Measurements from ENCODE around the gene GALNT14.
A peak's percentile ranks its signal among the peaks of the same experiment; 100 is the strongest.

GALNT14 gene

GRCh38 chr2:31110998-31111397 is 27.2 kb downstream of the GALNT14 start:
- Histone ChIP-seq H3K4me3 (ENCODE audit: low read depth in 1 of 2, low read length in 1 of 2) (no peak overlapping the region), H3K27me3 (no peaks in the 10 kb centered on the region), H3K4me1 (ENCODE audit: control insufficient read depth in 1 of 2, insufficient read depth in 1 of 2, low read depth in 1 of 2, low read length in 1 of 2) (peaks cover 54 to 56% of the 10 kb centered on the region in 2 experiments), H3K36me3 (no peaks in the 10 kb centered on the region), H3K9me3 (no peaks in the 10 kb centered on the region), H3K27ac (peak overlapping the region; percentile 23)
- TF ChIP-seq CTCF (IDR thresholded peaks at IDR 0.05): no peak

- Histone ChIP-seq H3K4me1 (ENCODE audit: control insufficient read depth in 1 of 2, insufficient read depth in 1 of 2, low read depth in 1 of 2, low read length in 1 of 2) (peaks cover 58 to 62% of the 10 kb centered on the region in 2 experiments), H3K9me3 (no peaks in the 10 kb centered on the region), H3K27me3 (no peaks in the 10 kb centered on the region), H3K4me3 (ENCODE audit: low read depth in 1 of 2, low read length in 1 of 2) (no peak overlapping the region), H3K27ac (peak overlapping the region; percentile 23), H3K36me3 (no peaks in the 10 kb centered on the region)
- no peak for TF ChIP-seq CTCF (IDR thresholded peaks at IDR 0.05)
Observed at GRCh38 chr2:31110431-31110830, 27.8 kb downstream of the GALNT14 start.

GRCh38 chr2:31109633-31110192 is 28.5 kb downstream of the GALNT14 start:
- no peaks in the 10 kb centered on the region for H3K9me3 ChIP-seq
- TF ChIP-seq CTCF (IDR thresholded peaks at IDR 0.05): no peak
- no peaks in the 10 kb centered on the region for H3K36me3 ChIP-seq
- no peak overlapping the region for H3K27ac ChIP-seq
- no peaks in the 10 kb centered on the region for H3K27me3 ChIP-seq
- peaks cover 58 to 64% of the 10 kb centered on the region in 2 experiments for H3K4me1 ChIP-seq (ENCODE audit: control insufficient read depth in 1 of 2, insufficient read depth in 1 of 2, low read depth in 1 of 2, low read length in 1 of 2)
- H3K4me3 ChIP-seq (ENCODE audit: low read depth in 1 of 2, low read length in 1 of 2): no peak overlapping the region

GRCh38 chr2:31108561-31109286 is 29.5 kb downstream of the GALNT14 start:
- Histone ChIP-seq H3K27ac (peak overlapping the region; percentile 29), H3K4me1 (ENCODE audit: control insufficient read depth in 1 of 2, insufficient read depth in 1 of 2, low read depth in 1 of 2, low read length in 1 of 2) (peaks cover 59 to 66% of the 10 kb centered on the region in 2 experiments), H3K27me3 (no peaks in the 10 kb centered on the region), H3K9me3 (no peaks in the 10 kb centered on the region), H3K4me3 (ENCODE audit: low read depth in 1 of 2, low read length in 1 of 2) (no peak overlapping the region), H3K36me3 (no peaks in the 10 kb centered on the region)
- TF ChIP-seq CTCF (IDR thresholded peaks at IDR 0.05): no peak

GRCh38 chr2:31107591-31108300 is 30.5 kb downstream of the GALNT14 start:
- Histone ChIP-seq H3K27ac (peak overlapping the region; percentile 32), H3K36me3 (no peaks in the 10 kb centered on the region), H3K9me3 (no peaks in the 10 kb centered on the region), H3K4me1 (ENCODE audit: control insufficient read depth in 1 of 2, insufficient read depth in 1 of 2, low read depth in 1 of 2, low read length in 1 of 2) (peaks cover 69 to 76% of the 10 kb centered on the region in 2 experiments), H3K27me3 (no peaks in the 10 kb centered on the region), H3K4me3 (ENCODE audit: low read depth in 1 of 2, low read length in 1 of 2) (no peak overlapping the region)
- TF ChIP-seq CTCF (IDR thresholded peaks at IDR 0.05): no peak

Data from neutrophil (primary cell).